Prostate gland (tissue), 1 donor: ENCODE data around the gene RPS23.

Experiments used
- POLR2A ChIP-seq: fragments of 450-650 bp; IDR thresholded peaks from one replicate; pipeline ENCODE4 v1.6.1; 2016; ENCODE audit warnings: antibody characterized with exemption, mild to moderate bottlenecking
- POLR2AphosphoS5 ChIP-seq: sonication (generic); formaldehyde crosslinking; IDR thresholded peaks from one replicate; pipeline ENCODE4 v1.6.1; 2017; ENCODE audit warnings: antibody characterized with exemption

DNA sequence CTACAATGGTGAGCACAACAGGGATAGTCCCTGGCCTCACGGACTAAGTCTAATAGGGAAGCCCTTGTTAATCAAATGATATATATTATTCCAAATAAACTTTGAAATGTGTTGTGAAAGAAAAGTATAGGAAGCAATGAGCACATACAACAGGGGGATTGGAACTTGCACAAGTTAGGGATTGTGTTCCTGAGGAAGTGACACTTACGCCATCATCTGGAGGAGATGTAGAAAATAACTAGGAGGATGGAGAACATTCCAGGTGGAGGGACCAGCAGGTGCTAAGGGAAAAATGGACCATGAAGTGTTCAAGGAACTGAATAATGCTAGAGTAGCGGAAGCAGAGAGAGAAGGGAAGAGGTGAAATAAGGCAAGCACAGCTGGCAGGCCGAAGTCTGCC is 18.8 kb upstream of the RPS23 start:
- TF ChIP-seq POLR2A (no peak), POLR2AphosphoS5 (no peak)
